ENCODE results near the gene NUP133. TPM values are rescaled to one million over a fixed set of nuclear protein-coding genes. Genes with fewer than 3 reads are reported as not detected.
"Not testable (repeated sequence)": the region's sequence is repeated elsewhere in the genome, so short reads cannot be mapped to it uniquely, and the experiment has no call there.

NUP133 gene
- total RNA-seq, 1 donor from 2014 or later = 32.6 TPM

GRCh38 chr1:229485318-229485717 is 22.8 kb downstream of the NUP133 start:
- no peak overlapping the region for H3K4me3 ChIP-seq
- ATAC-seq (no peak), DNase-seq (no peak)
- intact Hi-C loops (cut with DNase I) = no loop called here
- H3K36me3 ChIP-seq = peaks cover 96% of the 10 kb centered on the region
- no peaks in the 10 kb centered on the region for H3K9me3 ChIP-seq
- H3K27ac ChIP-seq = no peak overlapping the region
- TF ChIP-seq CTCF (IDR thresholded peaks at IDR 0.05) = no peak
- H3K27me3 ChIP-seq (ENCODE audit: low read depth) = no peaks in the 10 kb centered on the region
- H3K4me1 ChIP-seq = no peaks in the 10 kb centered on the region

- DNase-seq = no peak
- Histone ChIP-seq H3K36me3 (peaks cover 96% of the 10 kb centered on the region), H3K9me3 (no peaks in the 10 kb centered on the region), H3K27me3 (ENCODE audit: low read depth) (no peaks in the 10 kb centered on the region), H3K27ac (no peak overlapping the region), H3K4me3 (no peak overlapping the region), H3K4me1 (no peaks in the 10 kb centered on the region)
- TF ChIP-seq CTCF (IDR thresholded peaks at IDR 0.05) = no peak
- intact Hi-C loops (cut with DNase I) = no loop called here
- ATAC-seq = no peak
These were observed 25.6 kb downstream of the NUP133 start for GRCh38 chr1:229482511-229482910.

GRCh38 chr1:229480495-229480894 is 27.6 kb downstream of the NUP133 start:
- H3K36me3 ChIP-seq = peaks cover 96% of the 10 kb centered on the region

GRCh38 chr1:229479660-229480399 is 28.3 kb downstream of the NUP133 start:
- peaks cover 96% of the 10 kb centered on the region for H3K36me3 ChIP-seq
- ATAC-seq = no peak

More at GRCh38 chr1:229480495-229480894, 27.6 kb downstream of the NUP133 start:
- H3K4me1 ChIP-seq = no peaks in the 10 kb centered on the region
- H3K27me3 ChIP-seq (ENCODE audit: low read depth) = no peaks in the 10 kb centered on the region
- no peaks in the 10 kb centered on the region for H3K9me3 ChIP-seq
- no peak for DNase-seq
- H3K27ac ChIP-seq = no peak overlapping the region
- no peak for TF ChIP-seq CTCF (IDR thresholded peaks at IDR 0.05)
- no peak overlapping the region for H3K4me3 ChIP-seq
- intact Hi-C loops (cut with DNase I) = no loop called here
- ATAC-seq = no peak

GRCh38 chr1:229478852-229479251 is 29.3 kb downstream of the NUP133 start:
- H3K9me3 ChIP-seq = no peaks in the 10 kb centered on the region
- H3K4me3 ChIP-seq = no peak overlapping the region
- no peaks in the 10 kb centered on the region for H3K4me1 ChIP-seq
- TF ChIP-seq CTCF (IDR thresholded peaks at IDR 0.05) = no peak
- H3K27ac ChIP-seq = no peak overlapping the region
- no peak for ATAC-seq
- no peak for DNase-seq
- H3K36me3 ChIP-seq = peaks cover 96% of the 10 kb centered on the region
- intact Hi-C loops (cut with DNase I) = loop anchor here (10.0 kb wide), 1 partner anchor 214 kb away; no protein-coding TSS in a partner anchor
- no peaks in the 10 kb centered on the region for H3K27me3 ChIP-seq (ENCODE audit: low read depth)

More at GRCh38 chr1:229479660-229480399, 28.3 kb downstream of the NUP133 start:
- Histone ChIP-seq H3K4me1 (no peaks in the 10 kb centered on the region), H3K27me3 (ENCODE audit: low read depth) (no peaks in the 10 kb centered on the region), H3K27ac (no peak overlapping the region), H3K4me3 (no peak overlapping the region), H3K9me3 (no peaks in the 10 kb centered on the region)
- DNase-seq = no peak
- no peak for TF ChIP-seq CTCF (IDR thresholded peaks at IDR 0.05)
- intact Hi-C loops (cut with DNase I) = loop anchor here (10.0 kb wide), 1 partner anchor 215 kb away; no protein-coding TSS in a partner anchor

- not testable (repeated sequence) for H3K27ac ChIP-seq; H3K27me3 ChIP-seq (ENCODE audit: low read depth); ATAC-seq; H3K4me1 ChIP-seq; H3K4me3 ChIP-seq; DNase-seq; H3K9me3 ChIP-seq
- peaks cover 95% of the 10 kb centered on the region for H3K36me3 ChIP-seq
- intact Hi-C loops (cut with DNase I) = loop anchor here (10.0 kb wide), 1 partner anchor 211 kb away; no protein-coding TSS in a partner anchor
These were observed 32.3 kb downstream of the NUP133 start for GRCh38 chr1:229475859-229476258.
